HL-60 (cell line): ENCODE data around the gene RAI2.

Source experiments
- CTCF ChIP-seq: IDR thresholded peaks from one replicate; pipeline ENCODE4 v1.5.1; 2011; ENCODE audit warnings: low read length, control low read depth, inconsistent platforms; ENCODE audit not compliant: insufficient read depth
- POLR2AphosphoS5 ChIP-seq: IDR thresholded peaks from 2 replicates; pipeline ENCODE4 v1.6.1; 2012; ENCODE audit warnings: low read depth
- SPI1 ChIP-seq: IDR thresholded peaks from 2 replicates; pipeline ENCODE4 v1.6.1; 2012; ENCODE audit warnings: low read depth, mild to moderate bottlenecking, borderline replicate concordance

- TF ChIP-seq CTCF (no peak), POLR2AphosphoS5 (no peak), SPI1 (no peak)
These were observed 31.5 kb downstream of the RAI2 start for GRCh38 chrX:17829566-17829965.
